Loucy (cell line): ENCODE data around the gene RCN1.

Experiments
- H2AFZ ChIP-seq: fragments of 200-600 bp; sonication (generic); 2 replicates; pipeline ENCODE4 v1.6.0; 2016; ENCODE audit warnings: antibody characterized with exemption, mild to moderate bottlenecking, low read length, moderate library complexity
- H3F3A ChIP-seq: fragments of 200-600 bp; 2 replicates; pipeline ENCODE4 v1.6.0; 2016; ENCODE audit warnings: antibody characterized with exemption, low read depth, mild to moderate bottlenecking
- H3K27me3 ChIP-seq: fragments of 200-600 bp; sonication (generic); 2 replicates; pipeline ENCODE4 v1.6.1; 2014; ENCODE audit warnings: low read length, mild to moderate bottlenecking; ENCODE audit not compliant: insufficient read depth, poor library complexity, severe bottlenecking
- H3K36me3 ChIP-seq: fragments of 200-600 bp; sonication (generic); 2 replicates; pipeline ENCODE4 v1.6.1; 2016; ENCODE audit warnings: low read length; ENCODE audit not compliant: insufficient read depth
- H3K4me1 ChIP-seq: fragments of 200-600 bp; sonication (generic); 2 replicates; pipeline ENCODE4 v1.5.1; 2014; ENCODE audit warnings: low read length, mild to moderate bottlenecking; ENCODE audit not compliant: insufficient read depth, poor library complexity, severe bottlenecking
- H3K4me2 ChIP-seq: fragments of 200-600 bp; sonication (generic); 2 replicates; pipeline ENCODE4 v1.6.0; 2014; ENCODE audit warnings: antibody characterized with exemption, low read length, low read depth, mild to moderate bottlenecking; ENCODE audit not compliant: poor library complexity, severe bottlenecking
- H3K4me3 ChIP-seq: fragments of 200-600 bp; sonication (generic); 2 replicates; pipeline ENCODE4 v1.5.1; 2014; ENCODE audit warnings: low read length, mild to moderate bottlenecking, mixed read lengths; ENCODE audit not compliant: poor library complexity, severe bottlenecking
- H3K79me2 ChIP-seq: fragments of 200-600 bp; sonication (generic); 2 replicates; pipeline ENCODE4 v1.6.1; 2014; ENCODE audit warnings: low read length; ENCODE audit not compliant: insufficient read depth
- H3K9ac ChIP-seq: fragments of 200-600 bp; sonication (generic); 2 replicates; pipeline ENCODE4 v1.6.0; 2014; ENCODE audit warnings: mild to moderate bottlenecking, low read depth, low read length, moderate library complexity; ENCODE audit not compliant: poor library complexity, severe bottlenecking
- H3K9me2 ChIP-seq: fragments of 200-600 bp; sonication (generic); replicated peaks from 2 replicates; pipeline ENCODE4 v1.6.1; 2016; ENCODE audit warnings: low read depth, low read length, mixed read lengths
- H3K9me3 ChIP-seq: fragments of 200-600 bp; sonication (generic); 2 replicates; pipeline ENCODE4 v1.6.1; 2014; ENCODE audit warnings: mild to moderate bottlenecking, antibody characterized with exemption, low read length, low read depth; ENCODE audit not compliant: insufficient read depth
- H4K20me1 ChIP-seq: fragments of 200-600 bp; sonication (generic); 2 replicates; pipeline ENCODE4 v1.6.0; 2014; ENCODE audit warnings: antibody characterized with exemption, low read length, mild to moderate bottlenecking; ENCODE audit not compliant: insufficient read depth, poor library complexity, severe bottlenecking
- CTCF ChIP-seq: fragments of 200-600 bp; sonication (generic); conservative IDR thresholded peaks from 2 replicates; pipeline ENCODE4 v1.5.1; 2014; ENCODE audit warnings: mild to moderate bottlenecking, antibody characterized with exemption, low read length
- EZH2phosphoT487 ChIP-seq: fragments of 200-600 bp; IDR thresholded peaks from 2 replicates; pipeline ENCODE4 v1.6.1; 2018; ENCODE audit warnings: antibody characterized with exemption, mild to moderate bottlenecking, moderate library complexity, borderline replicate concordance

RCN1 gene

GRCh38 chr11:32070692-32071091 is 20.2 kb upstream of the RCN1 start:
- no peaks in the 10 kb centered on the region for H3F3A ChIP-seq
- TF ChIP-seq CTCF: no peak
- TF ChIP-seq EZH2phosphoT487: no peak
- no peaks in the 10 kb centered on the region for H3K9me3 ChIP-seq
- no peaks in the 10 kb centered on the region for H3K79me2 ChIP-seq
- H3K27me3 ChIP-seq: no peaks in the 10 kb centered on the region
- no peaks in the 10 kb centered on the region for H3K4me1 ChIP-seq
- no peak overlapping the region for H3K4me3 ChIP-seq
- H3K36me3 ChIP-seq: no peaks in the 10 kb centered on the region
- no peak overlapping the region for H3K4me2 ChIP-seq
- H3K9me2 ChIP-seq: no peaks in the 10 kb centered on the region
- no peaks in the 10 kb centered on the region for H4K20me1 ChIP-seq
- no peak overlapping the region for H3K9ac ChIP-seq
- H2AFZ ChIP-seq: no peak overlapping the region

DNA sequence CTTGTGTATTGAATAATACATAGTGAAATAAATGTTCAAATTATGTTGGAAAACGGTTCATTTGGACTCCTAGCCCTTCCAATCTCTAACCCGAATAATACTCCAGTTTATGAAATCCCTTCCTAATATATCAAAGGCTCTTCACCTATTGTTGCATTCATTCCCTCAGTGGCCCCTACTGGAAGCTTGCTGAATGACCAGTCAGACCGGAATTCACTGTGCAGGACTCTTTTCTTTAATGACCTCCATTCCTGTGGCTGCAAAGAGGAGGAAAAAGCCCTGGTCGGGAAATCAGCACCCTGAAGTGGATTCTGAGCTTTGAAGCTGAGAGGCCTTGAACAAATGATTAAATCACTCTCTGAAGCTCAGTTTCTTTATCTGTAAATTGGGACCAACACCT is 19.1 kb upstream of the RCN1 start:
- Histone ChIP-seq H3F3A (no peaks in the 10 kb centered on the region), H3K36me3 (no peaks in the 10 kb centered on the region), H2AFZ (no peak overlapping the region), H3K4me3 (no peak overlapping the region), H3K4me1 (no peaks in the 10 kb centered on the region), H3K4me2 (no peak overlapping the region), H3K27me3 (no peaks in the 10 kb centered on the region), H3K9me2 (no peaks in the 10 kb centered on the region), H3K9ac (no peak overlapping the region), H3K9me3 (no peaks in the 10 kb centered on the region), H4K20me1 (no peaks in the 10 kb centered on the region), H3K79me2 (no peaks in the 10 kb centered on the region)
- TF ChIP-seq CTCF (peak; percentile 40), EZH2phosphoT487 (no peak)

DNA sequence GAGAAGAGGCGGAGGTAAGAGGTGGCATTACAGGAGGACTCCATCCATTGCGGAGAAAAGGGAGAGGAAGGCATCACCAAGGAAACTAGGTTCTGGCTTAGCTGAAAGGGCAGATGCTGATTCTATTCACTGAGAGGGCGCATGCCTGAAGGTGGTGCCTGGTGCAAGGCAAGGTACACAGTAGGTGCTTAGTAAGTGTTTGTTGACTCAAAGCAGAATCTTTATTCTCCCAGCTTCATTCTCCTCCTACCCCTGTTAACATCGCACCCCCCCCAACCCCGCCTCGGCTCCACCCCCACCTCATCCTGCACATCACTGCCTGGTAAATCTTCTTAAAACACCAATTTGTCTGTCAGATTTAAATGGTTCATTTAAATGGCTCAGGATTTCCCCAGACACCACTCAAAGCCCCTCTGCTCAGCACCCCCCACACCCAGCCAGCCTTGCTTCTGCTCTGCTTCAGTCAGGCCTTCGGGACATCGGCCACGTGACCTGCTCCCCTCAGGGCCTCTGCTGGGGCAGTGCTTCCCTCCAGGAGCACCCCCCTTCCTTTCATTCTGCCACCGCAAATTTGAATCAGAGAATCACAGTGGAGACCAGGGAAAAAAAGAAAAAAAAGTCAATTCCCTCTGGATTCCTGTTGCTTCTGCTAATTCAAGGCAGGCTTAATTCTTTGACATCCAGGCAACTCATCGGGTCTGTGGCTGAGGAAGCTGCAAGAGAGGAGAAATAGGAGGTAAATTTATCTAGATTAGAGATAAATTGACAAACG is 17.8 kb upstream of the RCN1 start:
- no peak overlapping the region for H3K9ac ChIP-seq
- H3F3A ChIP-seq: no peaks in the 10 kb centered on the region
- H4K20me1 ChIP-seq: no peaks in the 10 kb centered on the region
- no peaks in the 10 kb centered on the region for H3K4me1 ChIP-seq
- H3K9me3 ChIP-seq: no peaks in the 10 kb centered on the region
- H3K27me3 ChIP-seq: no peaks in the 10 kb centered on the region
- no peak overlapping the region for H3K4me2 ChIP-seq
- TF ChIP-seq EZH2phosphoT487: no peak
- TF ChIP-seq CTCF: no peak
- no peak overlapping the region for H2AFZ ChIP-seq
- H3K4me3 ChIP-seq: no peak overlapping the region
- no peaks in the 10 kb centered on the region for H3K36me3 ChIP-seq
- no peaks in the 10 kb centered on the region for H3K9me2 ChIP-seq
- no peaks in the 10 kb centered on the region for H3K79me2 ChIP-seq
